ENCODE data around the gene MTCL1.

DNA sequence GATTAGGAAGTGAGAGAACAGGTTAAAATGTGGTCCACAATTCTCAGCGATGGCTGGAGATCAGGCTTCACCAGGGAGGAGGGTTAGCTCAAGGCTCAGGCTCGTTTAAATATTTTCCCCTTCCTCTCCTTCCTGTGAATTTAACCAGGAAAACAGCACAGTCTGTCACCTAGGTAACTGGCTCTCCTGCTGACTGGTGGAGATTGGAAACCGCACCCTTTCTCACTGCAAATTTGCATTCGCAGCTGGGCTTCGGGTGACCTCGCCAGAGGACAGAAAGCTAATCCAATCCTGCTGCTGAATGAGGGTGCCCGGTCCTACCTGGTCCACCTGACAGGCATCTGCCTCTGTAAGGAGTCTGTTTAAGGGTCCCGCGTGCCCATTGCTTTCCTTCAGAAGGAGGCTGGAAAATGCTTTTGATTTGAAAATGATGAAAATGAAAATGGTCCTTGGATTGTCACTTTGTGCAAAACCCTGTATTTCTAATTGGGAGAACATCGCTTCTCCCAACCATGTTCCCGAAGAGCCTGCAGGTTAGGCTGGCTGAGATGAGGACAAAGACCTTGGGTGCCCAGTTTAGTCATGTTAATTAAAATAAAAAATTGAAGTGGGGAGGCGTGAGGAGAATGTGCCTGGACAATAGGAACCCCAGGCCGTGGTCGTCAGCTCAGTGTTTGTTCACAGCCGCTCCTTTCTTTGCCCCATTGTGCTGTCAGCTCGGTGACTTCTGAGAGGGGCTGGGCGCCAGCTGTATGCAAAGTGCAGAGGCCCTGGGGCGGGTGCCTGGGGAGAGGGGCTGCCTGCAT, 43.4 kb upstream of the MTCL1 start:
- TF ChIP-seq CTCF (conservative IDR thresholded peaks at IDR 0.05; ENCODE audit: low read length): no peak
- no peak for TF ChIP-seq EZH2phosphoT487 (IDR thresholded peaks at IDR 0.05; ENCODE audit: borderline replicate concordance)

Data from Loucy (cell line).